Measurements from ENCODE around the gene BCL3. TPM values are rescaled to one million over a fixed set of nuclear protein-coding genes. Genes with fewer than 3 reads are reported as not detected.

The BCL3 gene
- total and polyA plus RNA-seq, 10 of the 15 experiments (the other 5 are each of a cell fraction or from before 2014, with no cell fraction given): 0.55 to 22.7 (median 3.6) TPM

- Histone ChIP-seq H3K9ac (ENCODE audit: control insufficient read depth, insufficient read depth, low read length) (no peak overlapping the region), H3K9me3 (replicated peaks; ENCODE audit: control insufficient read depth, insufficient read depth, low read length) (no peaks in the 10 kb centered on the region), H3K27ac (ENCODE audit: control insufficient read depth, insufficient read depth) (no peak overlapping the region), H3K27me3 (replicated peaks in 1 of 2; ENCODE audit: control insufficient read depth in 2 of 2, insufficient read depth in 2 of 2, low read length in 1 of 2) (no peaks in the 10 kb centered on the region; a peak in 1 of 4 replicates), H3K79me2 (ENCODE audit: control insufficient read depth, insufficient read depth, low read length) (no peaks in the 10 kb centered on the region), H3K4me1 (ENCODE audit: control insufficient read depth, insufficient read depth, low read length) (no peaks in the 10 kb centered on the region; the same call in 1 of the 2 replicates), H3K36me3 (ENCODE audit: control insufficient read depth in 2 of 2, insufficient read depth in 2 of 2, low read length in 1 of 2) (no peaks in the 10 kb centered on the region), H3K4me3 (no peak overlapping the region), H4K20me1 (ENCODE audit: control insufficient read depth, insufficient read depth) (no peaks in the 10 kb centered on the region), H3K4me2 (ENCODE audit: control insufficient read depth, insufficient read depth) (no peak overlapping the region), H2AFZ (ENCODE audit: control insufficient read depth, low read depth, low read length) (no peak overlapping the region)
- FAIRE-seq: no peak
- SMC1A ChIA-PET (ENCODE audit: uncharacterized antibody, unreplicated experiment): interaction anchor here (1.2 to 1.4 kb wide), 2 partner anchors 19 to 104 kb away, joined by 3 read pairs; no protein-coding TSS in a partner anchor
- POLR2A ChIA-PET: interaction anchor here (1.2 kb wide), 1 partner anchor 10 kb away, joined by 3 read pairs; no protein-coding TSS in a partner anchor
- BruUV-seq (replicated peaks): no TSS peak
- no peak for ATAC-seq
- CTCF ChIA-PET: interaction anchor here (1.3 kb wide), 1 partner anchor 22 kb away, joined by 4 read pairs; no protein-coding TSS in a partner anchor
- intact Hi-C loops (cut with micrococcal nuclease; ENCODE audit: unreplicated experiment): no loop called here
- in situ Hi-C loops (cut with MboI): no loop called here
- DNase-seq (ENCODE audit: low read depth, low spot score): no peak
- 35% methylated on average over 17 of the region's 17 CpGs for WGBS (ENCODE audit: insufficient coverage, insufficient replicate concordance, low lambda C conversion rate, missing lambda C conversion rate)
- RAD21 ChIA-PET (ENCODE audit: unreplicated experiment): no interaction called here
- TF ChIP-seq BHLHE40 (IDR thresholded peaks at IDR 0.05; ENCODE audit: borderline replicate concordance in 1 of 2, low read depth in 2 of 2, low read length in 1 of 2): no peak
- TF ChIP-seq CBX3 (IDR thresholded peaks at IDR 0.05; ENCODE audit: borderline replicate concordance, low read depth): no peak
- TF ChIP-seq BCL11A (IDR thresholded peaks at IDR 0.05; ENCODE audit: low read depth, low read length): no peak
- TF ChIP-seq, protein P1, sequence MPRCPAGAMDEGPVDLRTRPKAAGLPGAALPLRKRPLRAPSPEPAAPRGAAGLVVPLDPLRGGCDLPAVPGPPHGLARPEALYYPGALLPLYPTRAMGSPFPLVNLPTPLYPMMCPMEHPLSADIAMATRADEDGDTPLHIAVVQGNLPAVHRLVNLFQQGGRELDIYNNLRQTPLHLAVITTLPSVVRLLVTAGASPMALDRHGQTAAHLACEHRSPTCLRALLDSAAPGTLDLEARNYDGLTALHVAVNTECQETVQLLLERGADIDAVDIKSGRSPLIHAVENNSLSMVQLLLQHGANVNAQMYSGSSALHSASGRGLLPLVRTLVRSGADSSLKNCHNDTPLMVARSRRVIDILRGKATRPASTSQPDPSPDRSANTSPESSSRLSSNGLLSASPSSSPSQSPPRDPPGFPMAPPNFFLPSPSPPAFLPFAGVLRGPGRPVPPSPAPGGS (IDR thresholded peaks at IDR 0.05; ENCODE audit: borderline replicate concordance, insufficient read depth, low read depth, low read length, poor library complexity, severe bottlenecking): no peak
- no peak for TF ChIP-seq TCF3 (IDR thresholded peaks at IDR 0.05; ENCODE audit: borderline replicate concordance, insufficient read depth, low read depth, low read length)
- TF ChIP-seq, protein P2, sequence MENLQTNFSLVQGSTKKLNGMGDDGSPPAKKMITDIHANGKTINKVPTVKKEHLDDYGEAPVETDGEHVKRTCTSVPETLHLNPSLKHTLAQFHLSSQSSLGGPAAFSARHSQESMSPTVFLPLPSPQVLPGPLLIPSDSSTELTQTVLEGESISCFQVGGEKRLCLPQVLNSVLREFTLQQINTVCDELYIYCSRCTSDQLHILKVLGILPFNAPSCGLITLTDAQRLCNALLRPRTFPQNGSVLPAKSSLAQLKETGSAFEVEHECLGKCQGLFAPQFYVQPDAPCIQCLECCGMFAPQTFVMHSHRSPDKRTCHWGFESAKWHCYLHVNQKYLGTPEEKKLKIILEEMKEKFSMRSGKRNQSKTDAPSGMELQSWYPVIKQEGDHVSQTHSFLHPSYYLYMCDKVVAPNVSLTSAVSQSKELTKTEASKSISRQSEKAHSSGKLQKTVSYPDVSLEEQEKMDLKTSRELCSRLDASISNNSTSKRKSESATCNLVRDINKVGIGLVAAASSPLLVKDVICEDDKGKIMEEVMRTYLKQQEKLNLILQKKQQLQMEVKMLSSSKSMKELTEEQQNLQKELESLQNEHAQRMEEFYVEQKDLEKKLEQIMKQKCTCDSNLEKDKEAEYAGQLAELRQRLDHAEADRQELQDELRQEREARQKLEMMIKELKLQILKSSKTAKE (IDR thresholded peaks at IDR 0.05; ENCODE audit: low read depth, poor library complexity, severe bottlenecking): no peak
- TF ChIP-seq POLR2AphosphoS5 (IDR thresholded peaks at IDR 0.05; ENCODE audit: low read length): no peak
- TF ChIP-seq PKNOX1 (IDR thresholded peaks at IDR 0.05): no peak
- no peak for TF ChIP-seq JUND (IDR thresholded peaks at IDR 0.05; ENCODE audit: low read depth, low read length)
- TF ChIP-seq CEBPB (IDR thresholded peaks at IDR 0.05; ENCODE audit: borderline replicate concordance in 1 of 2, low read depth in 2 of 2, low read length in 2 of 2): no peak
- no peak for TF ChIP-seq SMAD1 (IDR thresholded peaks at IDR 0.05; ENCODE audit: low read depth, partially characterized antibody)
- TF ChIP-seq SRF (IDR thresholded peaks at IDR 0.05; ENCODE audit: low read depth in 2 of 2, low read length in 2 of 2): no peak
- TF ChIP-seq BCLAF1 (IDR thresholded peaks at IDR 0.05): no peak
Measured at GRCh38 chr19:44702551-44703176, 45.8 kb upstream of the BCL3 start.
